Endothelial cell of hepatic sinusoid (primary cell): ENCODE measurements around the gene AEBP1.

Experiments used
- in situ Hi-C: cut with HindIII; loops from 2 replicates; pipeline ENCODE4 v1.10.0; 2017; ENCODE audit warnings: low sequenced_read_pairs

AEBP1 gene

DNA sequence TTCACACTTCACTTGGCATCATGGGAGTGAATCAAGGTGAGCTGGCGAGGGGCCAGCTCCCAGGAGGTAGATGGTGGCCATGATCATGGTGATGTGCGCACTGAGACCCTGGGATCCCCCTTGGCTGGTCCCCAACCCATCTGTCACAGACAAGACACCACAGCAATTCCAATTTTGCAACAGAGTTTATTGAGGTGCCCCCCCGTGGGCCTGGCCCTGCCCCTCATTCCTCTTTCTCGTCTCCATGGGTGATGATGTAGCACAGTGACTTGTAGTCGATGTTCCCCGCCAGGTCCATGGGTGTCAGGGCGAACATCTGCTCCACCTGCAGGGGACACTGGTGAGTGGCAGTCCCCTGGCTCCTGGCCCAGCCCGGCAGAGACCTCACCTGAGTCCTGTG lies 34.6 kb downstream of the AEBP1 start:
- in situ Hi-C loops = no loop called here

DNA sequence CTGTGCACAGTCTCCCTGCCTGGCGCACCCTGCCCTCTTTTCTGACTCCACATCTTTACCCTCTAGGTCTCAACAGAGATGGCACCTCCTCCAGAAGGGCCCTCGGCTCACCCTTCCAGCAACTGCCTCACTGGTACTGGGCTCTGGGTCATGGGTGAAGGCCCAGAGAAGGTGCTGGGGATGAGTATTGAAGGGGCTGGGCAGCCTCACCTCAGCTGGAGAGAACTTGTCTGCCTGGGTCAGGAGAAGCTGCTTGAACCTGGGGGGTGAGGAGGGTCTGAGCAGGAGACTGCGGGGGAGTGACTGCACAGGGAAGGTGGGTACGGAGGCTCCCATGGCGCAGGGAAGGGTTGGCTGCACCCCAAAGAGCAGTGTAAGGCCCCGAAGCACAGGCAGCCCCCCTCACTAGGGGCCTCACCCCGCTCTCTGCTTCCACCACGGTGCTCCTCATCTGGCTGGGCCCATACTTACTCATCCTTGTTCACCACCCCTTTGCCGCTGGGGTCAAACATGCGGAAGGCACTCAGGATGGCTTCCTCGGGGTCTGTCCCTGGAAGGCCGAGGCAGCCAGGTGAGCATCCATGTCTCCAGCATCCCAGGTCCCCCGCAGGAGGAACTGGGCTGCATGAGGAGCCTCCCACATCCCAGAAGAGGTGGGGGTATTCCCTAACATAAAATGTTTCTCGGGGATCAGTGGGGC lies 35.3 kb downstream of the AEBP1 start:
- in situ Hi-C loops = no loop called here

DNA sequence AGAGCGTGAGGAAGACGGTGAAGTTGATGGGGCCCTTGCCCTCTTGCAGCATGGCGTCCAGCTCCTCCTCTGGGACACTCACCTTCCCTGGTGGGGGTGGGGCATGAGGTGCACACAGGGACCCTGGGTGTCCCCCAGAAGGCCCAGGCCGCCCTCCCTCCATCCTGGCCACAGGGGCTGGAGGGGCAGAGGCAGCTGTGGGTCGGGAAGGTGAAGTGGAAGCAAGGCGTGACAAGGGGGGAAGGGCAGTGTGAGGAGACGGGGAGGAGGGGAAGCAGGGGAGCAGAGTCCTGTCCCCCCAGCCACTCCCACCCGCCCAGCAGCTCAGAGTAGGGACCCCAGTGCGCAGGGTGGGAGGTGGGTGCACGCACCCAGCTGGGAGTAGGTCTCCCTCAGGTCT lies 36.2 kb downstream of the AEBP1 start:
- in situ Hi-C loops = no loop called here

DNA sequence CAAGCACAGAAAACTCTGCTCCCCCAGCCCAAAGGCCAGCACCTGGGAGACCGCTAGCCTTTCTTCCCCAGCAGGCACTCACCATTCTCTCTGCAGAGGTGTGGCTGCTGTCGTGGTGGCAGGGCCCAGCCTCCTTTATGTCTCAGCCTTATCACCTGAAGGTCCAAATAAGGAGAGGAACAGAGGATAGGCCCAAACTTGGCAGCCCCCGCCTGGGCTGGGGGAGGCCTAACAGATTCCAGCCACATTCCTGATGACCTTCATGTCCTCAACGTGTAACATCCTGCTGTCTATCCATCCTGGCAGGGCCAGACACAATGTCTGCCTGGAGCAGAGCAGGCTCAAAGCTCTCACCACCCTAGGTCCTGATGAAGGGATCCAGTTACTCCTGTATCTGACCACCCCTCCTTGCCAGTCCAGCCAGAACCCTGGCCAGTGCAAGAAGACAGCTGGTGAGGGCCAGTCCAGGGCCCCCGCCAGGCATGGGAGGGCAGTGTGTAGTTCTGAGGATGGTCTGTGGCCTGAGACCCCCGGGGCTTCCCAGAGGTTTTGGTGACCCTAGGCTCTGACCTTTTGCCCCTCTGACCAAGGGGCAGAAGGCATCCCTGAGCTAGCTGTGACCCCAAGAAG lies 37.2 kb downstream of the AEBP1 start, which contains the start of gene MYL7:
TSS of gene MYL7 (minus strand) at position 112 of the 630 bp plus-strand sequence. CDS start at position 85, 27 bp downstream.
- in situ Hi-C loops = no loop called here

GRCh38 chr7:44142028-44142427 lies 37.9 kb downstream of the AEBP1 start:
- in situ Hi-C loops = no loop called here

GRCh38 chr7:44143646-44144250 lies 39.6 kb downstream of the AEBP1 start:
- in situ Hi-C loops = no loop called here

DNA sequence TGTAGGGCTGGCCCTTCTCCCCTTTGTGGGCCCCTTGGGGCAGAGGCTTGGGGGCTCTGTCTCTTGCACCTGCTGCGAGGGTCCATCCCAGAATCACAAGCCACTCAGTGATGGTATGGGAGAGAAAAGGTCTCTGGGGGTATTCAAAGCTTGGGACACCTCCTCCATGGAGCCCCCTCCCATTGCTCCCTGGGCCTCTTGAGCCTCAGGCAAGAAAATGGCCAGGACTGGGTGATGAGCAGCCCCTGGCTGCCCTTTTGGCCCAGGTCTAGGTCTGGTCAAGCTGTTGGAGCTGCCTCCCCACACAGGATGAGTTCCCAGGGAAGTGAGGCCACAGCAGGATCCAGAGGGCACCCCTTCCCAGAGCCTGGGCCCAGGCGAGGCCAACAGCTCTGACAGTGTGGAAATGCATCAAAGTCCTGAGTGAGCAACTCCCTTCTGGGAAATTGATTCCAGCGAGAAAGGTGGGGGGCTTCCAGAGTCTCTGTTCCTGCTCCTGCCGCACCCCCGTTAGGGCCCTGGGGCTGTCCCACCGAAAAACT lies 40.4 kb downstream of the AEBP1 start:
- in situ Hi-C loops = no loop called here

- in situ Hi-C loops = no loop called here
These were observed 40.9 kb downstream of the AEBP1 start for GRCh38 chr7:44144968-44145478.

DNA sequence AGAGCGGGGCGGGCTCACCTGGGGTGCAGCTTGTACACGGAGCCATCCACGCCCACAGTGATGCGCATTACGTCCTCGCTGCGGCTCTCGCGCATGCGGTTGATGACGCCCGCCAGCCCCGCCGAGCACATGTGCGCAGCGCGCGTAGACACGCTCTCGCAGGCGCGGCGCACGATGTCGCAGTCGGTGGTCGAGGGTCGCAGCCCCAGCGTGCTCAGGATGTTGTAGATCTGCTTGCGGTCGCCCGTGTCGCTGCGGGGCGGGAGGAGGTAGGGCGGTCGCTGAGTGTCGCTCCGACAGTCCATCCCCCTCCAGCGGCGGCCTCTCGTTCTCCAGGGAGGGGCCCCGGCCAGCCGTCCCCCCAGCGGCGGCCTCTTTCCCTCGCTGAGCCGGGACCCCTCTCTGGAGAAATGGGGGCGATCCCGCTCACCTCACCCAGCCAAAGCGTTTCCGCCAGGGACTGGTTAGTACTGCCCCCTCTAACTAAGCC lies 41.4 kb downstream of the AEBP1 start:
- in situ Hi-C loops = no loop called here

DNA sequence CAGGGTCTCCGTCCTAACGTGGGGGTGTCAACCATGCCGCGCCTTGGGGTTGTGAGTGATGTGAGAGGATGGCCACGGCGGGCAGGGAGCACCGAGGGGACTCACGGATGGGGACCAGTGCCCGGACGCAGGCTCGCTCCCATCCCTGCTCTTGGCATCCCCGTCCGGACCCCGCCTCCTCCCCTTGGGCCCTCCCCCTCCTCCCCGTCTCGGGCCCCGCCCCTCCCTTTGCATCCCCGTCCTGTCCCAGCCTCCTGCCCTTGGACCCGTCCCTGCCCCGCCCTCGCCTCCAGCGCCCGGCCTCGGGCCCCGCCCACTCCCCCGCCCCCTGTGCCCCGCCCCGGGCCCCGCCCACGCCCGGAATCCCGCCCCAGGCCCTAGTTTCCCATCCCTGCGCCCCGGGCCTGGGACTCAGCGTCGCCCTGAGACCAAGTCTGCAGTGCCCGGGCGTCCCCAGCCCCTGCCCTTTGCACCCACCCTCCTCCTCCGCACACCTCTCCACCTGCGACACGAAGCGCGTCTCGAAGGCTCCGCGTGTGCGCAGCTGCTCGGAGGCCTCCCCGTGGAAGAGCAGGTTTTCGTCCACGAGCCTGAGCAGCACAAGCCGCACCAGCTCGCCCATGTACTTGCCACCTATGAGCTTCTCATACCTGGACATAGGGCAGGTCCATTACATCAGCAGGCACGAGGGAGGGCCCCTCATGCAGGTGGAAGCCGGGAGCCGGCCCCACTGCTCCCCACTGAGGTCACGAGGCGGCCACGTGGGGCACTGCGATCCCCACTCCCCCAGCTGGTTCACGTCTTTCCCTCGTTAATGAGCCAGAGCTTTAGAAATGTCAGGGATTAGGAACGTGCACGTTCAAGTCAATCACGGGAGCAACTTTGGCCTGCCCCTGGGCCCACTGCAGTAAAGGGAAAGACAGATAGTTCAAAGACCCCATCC lies 42.1 kb downstream of the AEBP1 start:
- in situ Hi-C loops = no loop called here

DNA sequence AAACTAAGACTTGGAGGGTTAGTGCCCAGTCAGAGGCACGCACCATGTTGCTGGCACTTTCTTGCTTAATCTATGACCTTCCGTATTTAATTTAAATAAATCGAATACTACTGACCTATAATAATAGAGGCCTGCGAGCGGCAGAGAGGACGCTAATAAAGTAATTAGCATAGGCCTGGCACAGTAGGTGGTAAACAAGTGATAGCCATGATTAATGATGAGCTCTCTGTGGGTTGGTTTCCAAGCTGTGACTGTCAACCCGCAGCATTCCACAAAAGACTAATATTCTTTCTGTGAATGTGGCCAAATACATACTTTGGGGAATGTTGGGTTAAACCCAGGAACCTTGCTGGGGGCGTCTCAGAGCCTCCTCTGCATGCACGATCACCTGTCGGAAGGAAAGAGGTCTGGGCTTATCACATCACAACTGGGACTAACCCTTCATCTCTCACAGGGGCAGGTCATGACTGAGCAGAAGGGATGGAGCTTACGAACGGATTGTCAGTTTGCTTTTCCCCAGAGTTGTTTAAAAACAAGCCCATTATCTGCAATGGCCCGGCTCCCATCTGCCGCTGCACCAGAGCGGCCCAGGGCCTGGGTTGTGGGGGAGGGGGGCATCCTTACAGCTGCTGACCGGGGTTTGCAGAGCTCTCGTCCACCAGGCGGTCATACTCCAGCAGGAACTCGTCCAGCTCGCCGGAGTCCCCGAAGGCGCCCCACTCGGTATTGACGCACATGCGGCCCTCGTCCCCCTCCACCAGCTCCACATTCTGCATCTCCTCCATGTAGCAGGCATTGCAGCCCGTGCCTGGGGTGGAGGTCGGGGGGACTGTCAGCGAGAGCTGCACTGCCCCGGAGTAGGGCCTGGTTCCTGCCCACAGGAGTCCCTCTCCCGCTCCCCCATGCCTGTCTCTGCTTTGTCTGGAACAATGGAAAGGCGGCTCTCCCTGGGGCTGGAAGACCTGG lies 43.2 kb downstream of the AEBP1 start:
- in situ Hi-C loops = no loop called here

DNA sequence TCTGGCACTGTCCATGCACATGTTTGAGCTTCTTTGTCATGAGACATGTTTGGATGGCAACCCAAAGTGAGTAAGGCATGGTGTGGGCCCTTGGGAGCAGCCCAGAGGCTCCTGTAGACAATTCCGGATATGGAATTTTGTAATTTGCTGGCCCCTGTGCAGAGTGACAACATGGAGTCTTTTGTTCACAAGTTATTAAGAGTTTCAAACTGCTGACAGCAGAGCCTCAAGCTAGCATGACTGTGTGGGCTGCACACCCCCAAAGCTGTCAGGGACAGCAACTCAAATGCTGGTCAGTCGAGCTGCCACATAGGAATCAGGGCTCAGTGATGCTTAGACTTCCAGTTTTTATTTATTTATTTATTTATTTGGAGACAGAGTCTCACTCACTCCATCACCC lies 44.0 kb downstream of the AEBP1 start:
- in situ Hi-C loops = no loop called here

GRCh38 chr7:44148961-44149536 lies 44.9 kb downstream of the AEBP1 start:
- in situ Hi-C loops = no loop called here

GRCh38 chr7:44149571-44150465 lies 45.7 kb downstream of the AEBP1 start:
- in situ Hi-C loops = no loop called here

- in situ Hi-C loops = no loop called here
These were observed 46.3 kb downstream of the AEBP1 start for GRCh38 chr7:44150466-44150832.

GRCh38 chr7:44150966-44151941 lies 47.1 kb downstream of the AEBP1 start:
- in situ Hi-C loops = no loop called here

GRCh38 chr7:44151956-44152355 lies 47.8 kb downstream of the AEBP1 start:
- in situ Hi-C loops = no loop called here
